DOHH2 (cell line): ENCODE measurements around the gene CA5A.

ENCODE experiments used
- H3F3A ChIP-seq: fragments of 200-600 bp; sonication (generic), shearing (Covaris generic); 2 replicates; pipeline ENCODE4 v1.6.0; 2016; ENCODE audit warnings: antibody characterized with exemption, mild to moderate bottlenecking; ENCODE audit not compliant: control insufficient read depth, insufficient read depth
- H3K27ac ChIP-seq: fragments of 200-600 bp; sonication (generic); 2 replicates; pipeline ENCODE4 v1.5.1; 2014; ENCODE audit warnings: low read depth, mild to moderate bottlenecking, low read length, moderate library complexity
- H3K27me3 ChIP-seq: fragments of 200-600 bp; sonication (generic); 2 replicates; pipeline ENCODE4 v1.6.1; 2014; ENCODE audit warnings: mild to moderate bottlenecking, low read length, mixed read lengths; ENCODE audit not compliant: control insufficient read depth
- H3K36me3 ChIP-seq: fragments of 200-600 bp; sonication (generic); 2 replicates; pipeline ENCODE4 v1.6.1; 2014; ENCODE audit warnings: mild to moderate bottlenecking, low read length, moderate library complexity, mixed read lengths; ENCODE audit not compliant: control insufficient read depth
- H3K4me1 ChIP-seq: fragments of 200-600 bp; sonication (generic); 2 replicates; pipeline ENCODE4 v1.6.1; 2014; ENCODE audit warnings: mild to moderate bottlenecking, low read length, mixed read lengths; ENCODE audit not compliant: control insufficient read depth
- H3K4me2 ChIP-seq: fragments of 200-600 bp; sonication (generic); 2 replicates; pipeline ENCODE4 v1.6.0; 2014; ENCODE audit warnings: mild to moderate bottlenecking, low read length, moderate library complexity
- H3K4me3 ChIP-seq: fragments of 200-600 bp; sonication (generic); 2 replicates; pipeline ENCODE4 v1.5.1; 2014; ENCODE audit warnings: mild to moderate bottlenecking, low read length, mixed read lengths
- H3K79me2 ChIP-seq: fragments of 200-600 bp; sonication (generic); 2 replicates; pipeline ENCODE4 v1.6.1; 2014; ENCODE audit warnings: mild to moderate bottlenecking, low read length, mixed read lengths; ENCODE audit not compliant: control insufficient read depth
- H3K9me2 ChIP-seq: fragments of 200-600 bp; sonication (generic); replicated peaks from 2 replicates; pipeline ENCODE4 v1.6.1; 2014; ENCODE audit warnings: mild to moderate bottlenecking, low read length, mixed read lengths; ENCODE audit not compliant: control insufficient read depth
- H3K9me3 ChIP-seq: fragments of 200-600 bp; sonication (generic); 2 replicates; pipeline ENCODE4 v1.6.1; 2014; ENCODE audit warnings: antibody characterized with exemption, low read length, mixed read lengths; ENCODE audit not compliant: control insufficient read depth, insufficient read depth
- H4K20me1 ChIP-seq: fragments of 200-600 bp; sonication (generic); 2 replicates; pipeline ENCODE4 v1.6.0; 2014; ENCODE audit warnings: low read depth, mild to moderate bottlenecking, antibody characterized with exemption, low read length, moderate library complexity; ENCODE audit not compliant: control insufficient read depth, insufficient read depth
- EZH2phosphoT487 ChIP-seq: fragments of 200-600 bp; sonication (generic); IDR thresholded peaks from 2 replicates; pipeline ENCODE4 v1.6.1; 2017; ENCODE audit warnings: borderline replicate concordance, mild to moderate bottlenecking, antibody characterized with exemption, low read length, moderate library complexity, mixed read lengths
- TF ChIP-seq, protein P1 (sequence below): fragments of 200-600 bp; sonication (generic); IDR thresholded peaks from one replicate; pipeline ENCODE4 v1.5.1; 2014; ENCODE audit warnings: antibody characterized with exemption, mild to moderate bottlenecking, low read depth, low read length; ENCODE audit not compliant: poor library complexity, severe bottlenecking

The CA5A gene

DNA sequence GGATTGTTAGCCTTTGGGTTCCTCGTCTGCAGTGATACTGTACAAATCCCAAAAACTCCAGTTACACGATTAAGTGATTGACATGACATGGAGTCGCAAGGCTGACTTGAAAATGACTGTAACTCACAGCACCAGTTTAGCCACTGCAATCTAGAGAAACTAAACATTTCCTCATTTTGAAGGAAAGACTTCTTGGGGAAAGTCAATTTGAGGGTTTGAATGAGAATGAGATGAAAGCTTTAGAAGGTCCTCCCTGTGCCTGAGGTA lies 19.7 kb upstream of the CA5A start:
- Histone ChIP-seq H3K79me2 (peaks cover 95% of the 10 kb centered on the region), H3K4me1 (peaks cover 51% of the 10 kb centered on the region), H3K9me2 (no peaks in the 10 kb centered on the region), H4K20me1 (peaks cover 17% of the 10 kb centered on the region; the same call in 1 of the 2 replicates), H3F3A (peaks cover 16% of the 10 kb centered on the region), H3K36me3 (peaks cover 77% of the 10 kb centered on the region), H3K9me3 (no peaks in the 10 kb centered on the region), H3K27me3 (no peaks in the 10 kb centered on the region), H3K4me3 (peak overlapping the region; percentile 49), H3K4me2 (peak overlapping the region; percentile 81), H3K27ac (peak overlapping the region; percentile 80)
- TF ChIP-seq EZH2phosphoT487 = no peak
- TF ChIP-seq, protein P1, sequence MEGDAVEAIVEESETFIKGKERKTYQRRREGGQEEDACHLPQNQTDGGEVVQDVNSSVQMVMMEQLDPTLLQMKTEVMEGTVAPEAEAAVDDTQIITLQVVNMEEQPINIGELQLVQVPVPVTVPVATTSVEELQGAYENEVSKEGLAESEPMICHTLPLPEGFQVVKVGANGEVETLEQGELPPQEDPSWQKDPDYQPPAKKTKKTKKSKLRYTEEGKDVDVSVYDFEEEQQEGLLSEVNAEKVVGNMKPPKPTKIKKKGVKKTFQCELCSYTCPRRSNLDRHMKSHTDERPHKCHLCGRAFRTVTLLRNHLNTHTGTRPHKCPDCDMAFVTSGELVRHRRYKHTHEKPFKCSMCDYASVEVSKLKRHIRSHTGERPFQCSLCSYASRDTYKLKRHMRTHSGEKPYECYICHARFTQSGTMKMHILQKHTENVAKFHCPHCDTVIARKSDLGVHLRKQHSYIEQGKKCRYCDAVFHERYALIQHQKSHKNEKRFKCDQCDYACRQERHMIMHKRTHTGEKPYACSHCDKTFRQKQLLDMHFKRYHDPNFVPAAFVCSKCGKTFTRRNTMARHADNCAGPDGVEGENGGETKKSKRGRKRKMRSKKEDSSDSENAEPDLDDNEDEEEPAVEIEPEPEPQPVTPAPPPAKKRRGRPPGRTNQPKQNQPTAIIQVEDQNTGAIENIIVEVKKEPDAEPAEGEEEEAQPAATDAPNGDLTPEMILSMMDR = no peak

DNA sequence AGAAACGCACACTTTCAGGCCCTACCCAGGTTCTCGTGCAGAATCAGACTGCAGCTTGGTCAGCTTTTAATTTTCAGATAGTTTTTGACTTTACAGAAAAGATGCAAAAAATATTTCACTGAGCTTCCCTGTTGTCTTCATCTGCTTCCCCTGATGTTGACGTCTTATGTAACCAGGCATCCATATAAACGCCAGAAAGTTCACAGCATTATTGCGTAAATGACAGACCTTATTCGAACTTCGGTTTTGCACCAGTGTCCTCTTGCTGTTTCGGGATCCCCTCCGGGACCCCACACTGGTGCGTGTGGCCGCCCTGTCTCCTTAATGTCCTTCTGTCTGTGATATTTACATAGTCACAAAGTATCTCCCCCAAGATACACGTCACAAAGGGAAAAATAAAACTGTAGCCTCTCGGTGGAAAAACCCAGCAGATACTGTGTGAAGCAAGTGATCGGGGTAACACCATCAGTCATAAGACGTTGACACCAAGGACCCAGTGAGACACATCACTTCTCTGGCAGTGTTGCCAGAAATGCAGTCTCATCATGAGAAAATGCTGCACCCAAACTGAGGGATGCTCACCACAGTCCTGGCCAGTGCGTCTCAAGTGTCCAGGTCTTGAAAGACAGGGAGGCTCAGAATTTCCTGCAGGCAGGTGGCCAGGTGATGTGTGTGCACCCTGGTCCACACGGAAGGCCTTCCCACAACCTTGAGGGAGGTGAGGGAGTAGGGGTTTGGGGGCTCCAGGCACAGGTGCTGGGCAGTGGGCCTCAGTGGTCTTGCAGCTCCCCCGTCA lies 19.2 kb upstream of the CA5A start:
- H3K4me3 ChIP-seq = peak overlapping the region; percentile 49
- peak overlapping the region; percentile 80 for H3K27ac ChIP-seq
- H3K9me2 ChIP-seq = no peaks in the 10 kb centered on the region
- TF ChIP-seq, protein P1 = no peak
- TF ChIP-seq EZH2phosphoT487 = no peak
- H3K4me2 ChIP-seq = peak overlapping the region; percentile 81
- H3K27me3 ChIP-seq = no peaks in the 10 kb centered on the region
- H3F3A ChIP-seq = peaks cover 16% of the 10 kb centered on the region
- H3K36me3 ChIP-seq = peaks cover 72% of the 10 kb centered on the region
- peaks cover 51% of the 10 kb centered on the region for H3K4me1 ChIP-seq
- H3K9me3 ChIP-seq = no peaks in the 10 kb centered on the region
- peaks cover 90% of the 10 kb centered on the region for H3K79me2 ChIP-seq
- H4K20me1 ChIP-seq = peaks cover 17% of the 10 kb centered on the region; the same call in 1 of the 2 replicates

DNA sequence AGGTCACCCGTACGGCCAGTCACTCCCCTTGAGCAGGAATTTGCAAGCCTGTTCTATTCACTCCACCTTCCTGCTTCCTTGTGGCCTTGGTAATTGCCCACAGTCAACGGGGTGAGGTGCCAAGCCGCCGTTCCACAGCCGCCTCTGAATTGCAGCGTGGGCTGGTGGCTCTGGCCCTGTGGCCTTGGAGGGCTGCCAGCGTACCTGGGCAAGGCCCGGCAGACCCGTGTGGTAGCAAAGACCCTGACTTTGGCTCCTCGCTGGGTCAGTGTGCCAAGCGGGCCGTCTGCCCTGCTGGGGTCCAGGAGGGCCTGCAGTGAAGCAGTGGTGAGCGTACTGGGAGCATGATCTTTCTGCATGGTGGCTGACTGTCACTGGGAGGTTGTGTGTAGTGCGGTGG lies 18.5 kb upstream of the CA5A start:
- H3K4me2 ChIP-seq = peak overlapping the region; percentile 81
- no peaks in the 10 kb centered on the region for H3K27me3 ChIP-seq
- peaks cover 57% of the 10 kb centered on the region for H3K4me1 ChIP-seq
- peaks cover 13% of the 10 kb centered on the region; the same call in 1 of the 2 replicates for H4K20me1 ChIP-seq
- H3K9me2 ChIP-seq = no peaks in the 10 kb centered on the region
- no peak overlapping the region for H3K27ac ChIP-seq
- no peak overlapping the region for H3K4me3 ChIP-seq
- peaks cover 83% of the 10 kb centered on the region for H3K79me2 ChIP-seq
- no peaks in the 10 kb centered on the region for H3K9me3 ChIP-seq
- TF ChIP-seq, protein P1 = no peak
- TF ChIP-seq EZH2phosphoT487 = no peak
- H3F3A ChIP-seq = peaks cover 16% of the 10 kb centered on the region
- peaks cover 71% of the 10 kb centered on the region for H3K36me3 ChIP-seq
